Fibroblast of villous mesenchyme (primary cell): ENCODE results near the gene DDX49. TPM values are rescaled to one million over a fixed set of nuclear protein-coding genes. Genes with fewer than 3 reads are reported as not detected.

Experiments
- DNase-seq: peaks from one replicate; pipeline ENCODE4 v3.0.0-alpha.2; 2010; ENCODE audit warnings: low read depth
- H3K4me3 ChIP-seq: 2 replicates; pipeline ENCODE4 v1.5.1; 2011; ENCODE audit warnings: low read depth, mild to moderate bottlenecking, low read length
- total RNA-seq: library from RNA; depleted of rRNA; stranded (reverse); fragments of >200 nt; gene quantifications from 2 replicates; pipeline ENCODE4 v1.2.3, GENCODE V29; 2012
- TF ChIP-seq, protein P1 (sequence below): IDR thresholded peaks from 2 replicates; pipeline ENCODE4 v1.5.1; 2012; ENCODE audit warnings: low read depth, mild to moderate bottlenecking, low read length; ENCODE audit not compliant: insufficient read depth

DDX49 gene, protein sequence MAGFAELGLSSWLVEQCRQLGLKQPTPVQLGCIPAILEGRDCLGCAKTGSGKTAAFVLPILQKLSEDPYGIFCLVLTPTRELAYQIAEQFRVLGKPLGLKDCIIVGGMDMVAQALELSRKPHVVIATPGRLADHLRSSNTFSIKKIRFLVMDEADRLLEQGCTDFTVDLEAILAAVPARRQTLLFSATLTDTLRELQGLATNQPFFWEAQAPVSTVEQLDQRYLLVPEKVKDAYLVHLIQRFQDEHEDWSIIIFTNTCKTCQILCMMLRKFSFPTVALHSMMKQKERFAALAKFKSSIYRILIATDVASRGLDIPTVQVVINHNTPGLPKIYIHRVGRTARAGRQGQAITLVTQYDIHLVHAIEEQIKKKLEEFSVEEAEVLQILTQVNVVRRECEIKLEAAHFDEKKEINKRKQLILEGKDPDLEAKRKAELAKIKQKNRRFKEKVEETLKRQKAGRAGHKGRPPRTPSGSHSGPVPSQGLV
- total RNA-seq = 48.4 and 51.5 TPM in 2 replicates

DNA sequence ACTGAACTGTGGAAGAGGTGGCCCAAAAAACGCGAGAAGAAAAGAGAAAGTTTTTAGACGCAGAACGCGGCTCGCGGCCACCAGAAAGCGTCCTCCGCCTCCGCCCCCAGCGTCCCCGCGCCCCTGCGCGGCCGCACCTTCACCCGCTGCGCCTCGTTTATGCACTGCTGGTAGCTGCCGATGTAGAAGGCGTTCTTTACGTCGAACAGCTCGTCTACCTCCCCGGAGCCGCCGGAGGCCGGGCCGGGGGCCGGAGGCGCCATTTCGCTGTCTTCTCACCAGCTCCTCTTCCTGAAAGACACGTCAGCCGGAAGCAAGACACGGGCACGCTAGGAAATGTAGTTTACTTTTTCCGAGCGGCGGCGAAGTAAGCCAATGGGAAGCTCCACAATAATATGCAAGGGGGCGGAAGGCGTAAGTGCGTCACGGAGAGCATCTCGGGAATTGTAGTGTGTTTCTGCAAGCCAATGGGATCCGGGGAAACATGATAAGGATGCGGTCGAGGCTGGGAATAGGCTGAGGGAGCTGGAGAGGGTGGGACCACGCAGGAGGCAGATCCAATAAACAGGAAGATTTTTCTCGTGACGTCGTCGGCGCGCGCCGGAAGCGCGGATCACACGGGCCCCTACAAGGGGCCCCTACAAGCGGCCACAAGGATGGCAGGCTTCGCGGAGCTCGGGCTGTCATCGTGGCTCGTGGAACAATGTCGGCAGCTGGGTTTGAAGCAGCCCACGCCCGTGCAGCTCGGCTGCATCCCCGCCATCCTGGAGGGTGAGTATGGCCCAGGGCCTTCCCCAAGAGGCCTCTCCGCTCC, at the start of gene DDX49, which contains the start of gene COPE:
DDX49 (plus strand) TSS at position 630 of the 814 bp plus-strand sequence; CDS start at position 657, 27 bp downstream.
COPE (minus strand) TSS at position 302 of the 814 bp plus-strand sequence; CDS start at position 263, 39 bp downstream.
- peak; percentile 100 for DNase-seq

DNA sequence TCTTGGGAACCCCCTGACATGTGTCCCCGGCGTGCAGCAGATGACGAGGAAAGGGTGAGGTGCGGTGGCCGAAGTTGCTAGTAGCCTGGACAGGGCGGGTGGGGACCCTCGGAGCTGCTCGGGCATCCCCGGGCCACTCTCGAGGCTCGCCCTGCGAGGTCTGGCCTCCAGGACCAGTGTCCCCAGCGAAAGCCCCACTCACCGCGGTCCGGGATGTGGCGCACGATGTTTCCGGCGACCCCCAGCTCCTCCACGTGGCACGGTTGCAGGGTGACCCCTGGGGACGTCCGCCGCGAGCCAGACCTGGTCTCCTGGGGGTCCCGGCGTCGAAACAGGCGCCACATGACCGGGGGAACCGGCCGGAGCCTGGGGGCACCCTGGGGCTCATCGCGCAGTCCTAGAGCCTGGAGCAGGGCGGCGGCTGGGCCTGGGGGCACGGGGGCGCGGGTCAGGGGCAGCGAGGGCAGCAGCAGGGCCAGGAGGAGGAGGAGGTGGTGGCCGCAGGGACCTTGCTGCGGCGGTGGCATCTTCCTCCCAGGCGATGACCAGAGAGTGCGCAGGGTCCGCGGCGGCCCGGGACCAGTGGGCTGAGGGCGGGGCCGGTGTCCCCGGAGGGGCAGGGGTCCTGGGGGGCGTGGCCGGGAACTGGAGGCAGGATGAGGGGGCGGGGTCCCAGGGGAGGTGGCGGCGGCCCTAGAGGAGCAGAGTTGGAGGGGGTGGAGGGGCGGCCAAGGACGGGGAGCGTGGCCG, 49.6 kb upstream of the DDX49 start:
- no peak overlapping the region for H3K4me3 ChIP-seq
- TF ChIP-seq, protein P1, sequence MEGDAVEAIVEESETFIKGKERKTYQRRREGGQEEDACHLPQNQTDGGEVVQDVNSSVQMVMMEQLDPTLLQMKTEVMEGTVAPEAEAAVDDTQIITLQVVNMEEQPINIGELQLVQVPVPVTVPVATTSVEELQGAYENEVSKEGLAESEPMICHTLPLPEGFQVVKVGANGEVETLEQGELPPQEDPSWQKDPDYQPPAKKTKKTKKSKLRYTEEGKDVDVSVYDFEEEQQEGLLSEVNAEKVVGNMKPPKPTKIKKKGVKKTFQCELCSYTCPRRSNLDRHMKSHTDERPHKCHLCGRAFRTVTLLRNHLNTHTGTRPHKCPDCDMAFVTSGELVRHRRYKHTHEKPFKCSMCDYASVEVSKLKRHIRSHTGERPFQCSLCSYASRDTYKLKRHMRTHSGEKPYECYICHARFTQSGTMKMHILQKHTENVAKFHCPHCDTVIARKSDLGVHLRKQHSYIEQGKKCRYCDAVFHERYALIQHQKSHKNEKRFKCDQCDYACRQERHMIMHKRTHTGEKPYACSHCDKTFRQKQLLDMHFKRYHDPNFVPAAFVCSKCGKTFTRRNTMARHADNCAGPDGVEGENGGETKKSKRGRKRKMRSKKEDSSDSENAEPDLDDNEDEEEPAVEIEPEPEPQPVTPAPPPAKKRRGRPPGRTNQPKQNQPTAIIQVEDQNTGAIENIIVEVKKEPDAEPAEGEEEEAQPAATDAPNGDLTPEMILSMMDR = no peak
- DNase-seq = no peak

More for the DNA sequence above, at the start of gene DDX49, which contains the start of gene COPE:
- TF ChIP-seq, protein P1 = no peak
- peak within 1 kb of the TSS; percentile 95 for H3K4me3 ChIP-seq

DNA sequence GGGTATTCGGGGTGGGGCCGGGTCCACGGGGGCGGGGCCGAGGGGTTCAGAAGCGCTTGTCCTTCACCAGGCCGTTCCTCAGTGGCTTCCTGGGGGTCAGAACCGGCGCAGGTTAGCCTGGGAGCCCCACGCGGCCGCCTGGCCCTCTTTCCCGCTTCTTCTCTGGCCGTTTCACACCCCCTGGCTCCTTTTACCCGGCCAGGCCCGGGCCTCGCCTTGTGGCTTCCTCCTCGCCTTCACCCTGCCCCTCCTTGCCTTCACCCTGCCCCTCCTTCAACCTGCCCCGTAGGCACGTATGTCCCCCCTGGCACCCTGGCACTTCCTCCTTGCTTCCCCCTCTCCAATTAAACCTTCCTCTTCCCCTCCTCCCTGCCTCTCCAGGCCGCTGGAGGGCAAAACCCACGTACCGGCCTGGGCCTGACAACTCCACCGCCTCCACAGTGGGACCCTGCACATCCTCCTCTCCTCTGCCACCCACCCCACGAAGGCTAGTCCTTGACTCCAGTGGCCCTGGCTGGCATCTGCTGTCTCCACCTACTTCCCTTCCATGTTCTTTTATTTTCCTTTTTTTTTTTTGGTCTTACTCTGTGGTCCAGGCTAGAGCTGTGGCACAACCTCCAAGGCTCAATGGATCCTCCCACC, 48.9 kb upstream of the DDX49 start:
- DNase-seq = no peak
- TF ChIP-seq, protein P1 = no peak
- no peak overlapping the region for H3K4me3 ChIP-seq

DNA sequence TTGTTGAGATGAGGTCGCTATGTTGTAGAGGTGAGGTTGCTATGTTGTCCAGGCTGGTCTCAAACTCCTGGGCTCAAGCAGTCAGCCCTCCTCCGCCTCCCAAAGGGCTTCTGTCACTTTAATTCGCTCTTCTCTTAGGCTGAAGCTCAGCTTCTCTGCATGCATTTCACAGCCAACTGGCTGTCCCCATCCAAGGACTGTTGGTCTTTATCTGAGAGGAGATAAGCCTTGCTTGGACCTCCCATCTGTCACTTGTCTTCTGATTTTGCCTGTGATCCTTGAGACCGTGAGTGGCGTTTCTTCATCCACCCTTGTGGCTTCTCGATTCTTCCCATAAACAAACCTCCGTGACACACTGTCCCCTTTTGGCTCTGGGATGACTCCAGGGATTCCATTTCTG, 48.0 kb upstream of the DDX49 start:
- no peak for DNase-seq
- H3K4me3 ChIP-seq = no peak overlapping the region
- TF ChIP-seq, protein P1 = no peak

DNA sequence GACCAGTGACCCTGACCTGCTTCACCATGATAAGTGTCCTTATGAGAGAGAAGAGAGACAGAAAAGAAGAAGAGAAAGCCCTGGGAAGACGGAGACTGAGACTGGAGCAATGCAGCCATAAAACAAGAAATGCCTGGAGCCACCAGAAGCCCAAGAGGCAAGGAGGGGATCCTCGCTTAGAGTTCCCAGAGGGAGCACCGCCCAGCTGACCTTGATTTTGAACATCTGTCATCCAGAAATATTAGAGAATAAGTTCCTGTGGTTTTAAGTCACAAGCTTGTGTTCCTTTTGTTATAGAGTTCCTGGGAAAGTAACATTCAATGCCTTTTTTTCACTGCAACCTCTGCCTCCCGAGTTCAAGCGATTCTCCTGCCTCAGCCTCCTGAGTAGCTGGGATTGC, 43.8 kb upstream of the DDX49 start:
- H3K4me3 ChIP-seq = no peak overlapping the region
- DNase-seq = peak; percentile 68
- TF ChIP-seq, protein P1 = no peak

DNA sequence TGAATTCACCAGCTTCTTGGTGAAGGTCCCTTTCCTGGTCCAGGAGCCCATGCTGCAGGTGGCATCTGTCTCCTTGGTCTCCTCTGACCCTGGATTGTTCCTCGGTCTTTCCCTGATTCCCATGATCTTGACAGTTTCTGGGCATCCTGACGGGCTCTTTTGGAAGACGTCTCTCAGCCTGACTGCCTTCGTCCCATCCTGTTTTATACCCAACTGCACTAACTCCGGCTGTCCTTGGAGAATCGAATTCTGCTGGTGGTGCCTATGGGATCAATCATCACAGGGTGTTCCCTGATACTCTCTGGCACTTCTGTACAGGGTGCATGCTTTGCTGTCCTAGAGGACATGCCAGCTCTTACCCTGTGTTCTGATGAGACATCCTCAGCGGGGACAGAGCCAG, 42.6 kb upstream of the DDX49 start:
- DNase-seq = no peak
- TF ChIP-seq, protein P1 = no peak
- no peak overlapping the region for H3K4me3 ChIP-seq
